ENCODE measurements around the gene FGF12.

DNA sequence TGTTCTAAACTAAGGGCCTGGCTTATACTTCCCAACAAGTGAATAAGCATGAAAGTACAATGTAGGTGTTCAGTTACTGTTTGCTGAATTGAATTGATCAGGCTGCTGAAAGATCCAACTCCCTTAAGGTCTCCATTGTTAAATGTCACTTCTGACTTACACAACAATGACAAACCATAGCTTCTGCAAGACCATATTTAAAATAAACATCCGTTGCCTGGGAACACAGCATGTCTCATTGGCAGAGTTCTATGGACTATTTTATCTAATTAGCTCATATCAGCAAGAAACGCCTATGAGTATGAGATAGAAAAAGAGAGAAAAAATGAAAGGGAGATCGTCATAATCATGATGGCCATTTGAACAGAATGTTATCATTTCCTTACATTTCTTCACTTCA, 605.4 kb downstream of the FGF12 start:
- TF ChIP-seq, protein P1, sequence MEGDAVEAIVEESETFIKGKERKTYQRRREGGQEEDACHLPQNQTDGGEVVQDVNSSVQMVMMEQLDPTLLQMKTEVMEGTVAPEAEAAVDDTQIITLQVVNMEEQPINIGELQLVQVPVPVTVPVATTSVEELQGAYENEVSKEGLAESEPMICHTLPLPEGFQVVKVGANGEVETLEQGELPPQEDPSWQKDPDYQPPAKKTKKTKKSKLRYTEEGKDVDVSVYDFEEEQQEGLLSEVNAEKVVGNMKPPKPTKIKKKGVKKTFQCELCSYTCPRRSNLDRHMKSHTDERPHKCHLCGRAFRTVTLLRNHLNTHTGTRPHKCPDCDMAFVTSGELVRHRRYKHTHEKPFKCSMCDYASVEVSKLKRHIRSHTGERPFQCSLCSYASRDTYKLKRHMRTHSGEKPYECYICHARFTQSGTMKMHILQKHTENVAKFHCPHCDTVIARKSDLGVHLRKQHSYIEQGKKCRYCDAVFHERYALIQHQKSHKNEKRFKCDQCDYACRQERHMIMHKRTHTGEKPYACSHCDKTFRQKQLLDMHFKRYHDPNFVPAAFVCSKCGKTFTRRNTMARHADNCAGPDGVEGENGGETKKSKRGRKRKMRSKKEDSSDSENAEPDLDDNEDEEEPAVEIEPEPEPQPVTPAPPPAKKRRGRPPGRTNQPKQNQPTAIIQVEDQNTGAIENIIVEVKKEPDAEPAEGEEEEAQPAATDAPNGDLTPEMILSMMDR (IDR thresholded peaks at IDR 0.05), result no peak
- no peak for TF ChIP-seq POLR2A (IDR thresholded peaks at IDR 0.05)
